Measurements from ENCODE around the gene PACC1.

Gene PACC1

DNA sequence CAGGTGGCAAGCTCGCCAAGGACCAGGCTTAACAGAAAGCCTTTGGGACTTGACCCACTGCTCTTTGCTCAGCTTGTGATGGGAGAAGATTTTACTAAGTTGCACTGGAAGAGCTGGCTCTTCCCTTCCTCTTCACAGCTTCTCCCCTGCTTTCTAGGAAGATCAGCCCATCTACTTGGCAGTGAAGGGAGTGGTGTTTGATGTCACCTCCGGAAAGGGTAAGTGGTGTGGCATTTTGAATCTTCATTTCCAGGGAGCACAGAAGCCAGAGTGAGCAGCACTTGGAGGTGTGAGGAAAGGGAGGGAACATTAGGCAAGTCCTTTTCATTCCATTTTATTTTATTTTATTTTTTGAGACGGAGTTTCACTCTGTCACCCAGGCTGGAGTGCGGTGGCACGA lies 27.7 kb upstream of the PACC1 start:
- no peak overlapping the region for H3K27ac ChIP-seq
- H3K4me3 ChIP-seq: no peak overlapping the region

DNA sequence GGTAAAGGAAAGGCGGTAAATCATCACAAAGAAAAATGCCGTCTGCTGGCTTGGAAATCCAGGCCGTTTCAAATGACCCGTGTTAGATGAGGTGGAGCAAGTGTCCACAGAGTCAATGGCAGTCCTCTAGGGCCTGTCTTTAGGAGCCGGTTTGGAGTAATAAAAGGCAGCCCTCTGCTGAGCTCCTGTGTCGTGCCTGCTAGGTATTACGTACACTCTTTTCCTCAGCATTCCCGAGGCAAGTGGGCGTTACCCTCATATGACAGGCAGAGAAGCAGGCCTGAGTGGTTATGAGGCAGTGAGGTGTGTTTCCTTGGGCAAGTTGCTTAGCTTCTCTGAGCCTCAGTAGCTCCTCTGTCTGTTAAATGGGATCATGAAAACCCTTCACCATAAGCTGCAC lies 25.7 kb upstream of the PACC1 start:
- Histone ChIP-seq H3K4me3 (no peak overlapping the region), H3K27ac (no peak overlapping the region)

DNA sequence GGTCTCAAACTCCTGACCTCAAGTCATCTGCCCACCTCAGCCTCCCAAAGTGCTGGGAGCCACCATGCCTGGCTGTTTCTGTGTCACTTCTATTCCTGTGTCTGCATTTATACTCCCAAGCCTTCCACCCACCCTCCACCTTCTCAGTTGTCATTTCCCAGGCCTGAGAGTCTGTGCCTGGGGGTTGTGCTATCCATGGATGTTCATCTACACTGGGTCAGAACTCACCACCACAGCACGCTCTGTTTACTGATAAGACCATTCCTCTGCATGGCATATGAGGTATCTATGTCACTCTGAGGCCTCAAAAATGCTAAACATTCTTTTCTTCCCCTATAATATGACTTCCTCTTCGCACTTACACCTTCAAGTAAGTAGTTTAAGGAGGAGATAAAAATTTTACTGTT lies 24.1 kb upstream of the PACC1 start:
- H3K27ac ChIP-seq: no peak overlapping the region
- no peak overlapping the region for H3K4me3 ChIP-seq

DNA sequence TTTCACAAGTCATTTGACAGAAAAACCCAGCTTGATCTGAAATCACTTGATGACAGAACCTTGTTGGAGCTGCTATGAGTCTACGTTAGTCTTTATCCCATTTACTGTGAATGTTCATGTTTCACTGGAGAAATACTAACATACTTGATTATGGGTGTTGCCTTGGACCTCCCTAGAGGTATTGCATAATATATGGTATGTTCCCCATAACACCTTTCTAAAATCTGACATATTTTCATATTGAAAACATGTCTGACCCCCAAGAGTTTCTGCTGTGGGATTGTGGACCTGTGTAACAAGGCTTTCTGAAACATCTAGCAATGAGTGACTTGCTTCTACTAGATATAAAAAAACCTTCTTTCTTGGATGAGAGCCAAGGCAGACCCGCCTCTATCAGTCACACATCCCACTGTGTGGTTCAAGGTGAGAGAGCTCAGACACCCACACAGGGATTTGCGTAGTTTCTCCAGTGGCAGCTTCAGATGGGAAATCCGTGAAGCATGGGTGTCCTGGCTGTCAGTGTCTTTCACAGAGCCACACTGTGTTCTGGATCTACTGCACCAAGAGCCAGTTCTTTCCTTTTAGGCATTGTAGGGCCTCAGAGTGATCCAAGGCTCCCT lies 22.6 kb upstream of the PACC1 start:
- no peak overlapping the region for H3K4me3 ChIP-seq
- H3K27ac ChIP-seq: no peak overlapping the region

DNA sequence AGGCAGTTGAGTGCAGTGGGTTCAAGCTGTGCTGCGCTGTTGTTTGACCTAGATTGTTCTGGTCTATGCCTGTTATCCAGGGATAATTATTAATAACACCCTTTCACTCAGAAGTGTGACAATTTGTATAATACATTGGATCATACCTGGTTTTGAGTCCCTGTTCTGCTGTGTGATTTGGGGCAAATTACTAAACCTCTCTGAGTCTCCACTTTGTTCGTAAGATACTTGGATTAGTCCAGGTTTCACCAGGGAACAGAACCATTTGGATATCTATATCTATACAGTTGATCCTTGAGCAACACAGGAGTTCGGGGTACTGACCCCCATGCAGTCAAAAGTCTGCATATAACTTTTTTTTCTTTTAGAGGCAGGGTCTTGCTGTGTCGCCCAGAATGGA lies 20.3 kb upstream of the PACC1 start:
- H3K4me3 ChIP-seq: no peak overlapping the region
- H3K27ac ChIP-seq: no peak overlapping the region

DNA sequence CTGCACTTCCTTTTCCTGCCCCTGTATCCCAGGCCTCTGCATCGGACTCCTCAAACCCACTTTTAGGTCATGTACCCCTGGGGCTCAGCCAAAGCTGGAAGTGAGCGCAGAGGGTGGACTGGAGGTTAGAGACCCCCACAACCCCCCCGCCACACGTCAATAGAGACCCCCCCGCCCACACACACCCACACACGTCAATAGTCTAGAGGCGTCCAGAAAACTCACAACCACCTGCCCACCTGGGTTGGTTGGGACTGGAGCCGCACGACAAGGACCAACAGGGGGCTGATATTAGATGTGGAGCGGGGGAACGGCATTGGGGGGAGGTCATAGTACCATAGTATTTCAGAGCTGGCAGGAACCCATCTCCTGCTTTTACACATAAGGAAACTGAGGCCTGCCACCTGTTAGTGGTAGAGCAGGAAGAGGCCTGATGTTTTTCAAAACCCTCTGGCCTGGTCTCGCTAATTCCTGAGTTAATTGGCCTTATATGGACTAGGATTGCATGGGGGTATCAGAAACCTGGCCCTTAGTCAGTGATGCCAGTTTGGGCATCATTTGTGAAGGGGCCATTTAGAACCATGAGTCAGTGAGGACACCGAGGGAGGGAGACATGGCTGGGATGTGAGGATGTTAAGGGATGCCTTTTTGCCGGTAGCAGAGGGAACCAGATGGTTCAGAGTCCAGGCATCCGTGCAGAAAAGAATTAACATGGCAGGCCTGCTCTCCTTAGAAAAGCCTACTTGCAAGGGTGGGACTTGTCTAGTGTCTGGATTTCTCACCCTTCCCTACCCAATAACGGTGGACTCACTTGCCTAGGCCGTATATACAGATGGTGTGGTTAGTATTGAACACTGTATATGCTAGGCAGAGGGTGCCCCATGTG lies 19.1 kb upstream of the PACC1 start:
- H3K27ac ChIP-seq: peak overlapping the region in 14 of 21 experiments; percentile 58 to 95 (median 86)
- H3K4me3 ChIP-seq: peak overlapping the region; percentile 63 to 90 (median 79)

DNA sequence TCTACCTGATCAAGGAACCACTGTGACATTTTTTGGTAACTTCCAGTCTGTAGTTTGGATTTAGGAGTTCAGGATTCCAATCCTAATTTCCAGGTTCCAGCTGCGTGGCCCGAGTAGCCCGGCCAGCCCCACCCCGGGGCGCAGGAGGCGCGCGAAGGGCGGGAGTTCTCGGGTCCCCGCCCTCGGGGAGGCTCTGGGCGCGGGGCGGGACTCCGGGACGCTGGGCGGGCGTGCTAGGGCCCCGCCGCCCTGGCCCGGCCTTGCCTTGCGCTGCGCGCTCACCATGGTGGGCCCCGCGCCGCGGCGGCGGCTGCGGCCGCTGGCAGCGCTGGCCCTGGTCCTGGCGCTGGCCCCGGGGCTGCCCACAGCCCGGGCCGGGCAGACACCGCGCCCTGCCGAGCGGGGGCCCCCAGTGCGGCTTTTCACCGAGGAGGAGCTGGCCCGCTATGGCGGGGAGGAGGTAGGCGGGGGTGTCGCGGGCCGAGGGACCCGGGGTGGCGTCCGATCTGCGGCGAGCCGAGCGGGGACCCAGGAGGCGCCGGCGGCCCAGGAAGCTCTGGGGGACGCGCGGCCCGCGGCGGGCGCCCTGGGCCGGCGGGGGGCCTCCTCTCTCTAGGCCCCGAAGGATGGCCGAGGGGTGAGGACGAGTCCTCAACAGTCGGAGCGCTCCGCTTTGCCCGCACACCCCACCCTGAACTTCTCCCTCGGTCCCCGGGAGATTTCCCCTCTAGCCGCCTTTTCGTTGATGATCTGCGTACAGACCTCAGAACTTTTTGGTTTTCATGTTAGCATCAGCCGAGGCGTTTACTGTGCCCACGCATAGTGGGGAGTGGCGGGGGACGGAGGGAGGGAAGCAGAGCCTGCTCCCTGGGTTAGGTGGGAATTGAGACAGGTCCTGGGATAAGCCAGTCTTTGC lies 18.2 kb upstream of the PACC1 start, which contains the start of gene NENF:
Gene NENF, plus strand, starts transcription at position 260 of the 916 bp plus-strand sequence. Its CDS starts 24 bp downstream, at position 284.
- peak within 1 kb of the TSS; percentile 63 to 90 (median 79) for H3K4me3 ChIP-seq
- peak within 1 kb of the TSS in 19 of 21 experiments; percentile 52 to 95 (median 84) for H3K27ac ChIP-seq

DNA sequence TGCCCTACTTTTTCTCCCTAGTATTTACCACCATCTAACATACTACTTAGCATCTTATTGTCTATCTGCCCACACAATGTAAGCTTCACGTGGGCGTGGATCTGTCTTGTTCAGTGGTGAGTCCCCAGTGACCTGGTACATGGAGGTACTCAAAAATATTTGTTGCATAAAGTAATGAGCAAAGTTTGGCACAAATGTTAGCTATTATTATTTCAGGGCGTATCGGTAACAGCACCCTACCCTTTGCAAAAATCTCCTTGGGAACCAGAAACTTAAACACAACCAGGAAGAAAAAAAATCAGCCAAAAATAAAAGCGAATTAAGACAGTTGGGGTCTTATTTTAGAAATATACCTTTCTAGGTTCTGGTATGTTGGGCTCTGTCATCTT lies 17.6 kb upstream of the PACC1 start:
- peak overlapping the region; percentile 63 to 90 (median 79) for H3K4me3 ChIP-seq
- H3K27ac ChIP-seq: peak overlapping the region in 13 of 21 experiments; percentile 12 to 94 (median 83)

DNA sequence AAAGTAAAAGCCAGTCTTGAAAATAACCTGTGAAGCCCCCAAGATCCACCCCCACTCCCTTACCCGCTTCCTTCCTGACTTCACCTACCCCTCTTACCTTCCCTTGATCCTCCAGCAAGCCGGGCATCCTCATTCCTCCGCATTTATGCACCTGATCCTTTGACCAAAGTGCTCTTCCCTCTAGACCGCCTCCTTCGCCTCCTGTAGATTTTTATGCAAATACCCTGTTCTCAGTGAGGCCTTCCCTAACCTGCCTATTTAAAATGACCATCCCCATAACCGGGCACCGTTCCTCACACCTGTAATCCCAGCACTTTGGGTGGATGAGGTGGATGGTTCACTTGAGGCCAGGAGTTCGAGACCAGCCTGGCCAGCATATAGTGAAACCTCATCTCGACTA lies 17.0 kb upstream of the PACC1 start:
- no peak overlapping the region for H3K27ac ChIP-seq

DNA sequence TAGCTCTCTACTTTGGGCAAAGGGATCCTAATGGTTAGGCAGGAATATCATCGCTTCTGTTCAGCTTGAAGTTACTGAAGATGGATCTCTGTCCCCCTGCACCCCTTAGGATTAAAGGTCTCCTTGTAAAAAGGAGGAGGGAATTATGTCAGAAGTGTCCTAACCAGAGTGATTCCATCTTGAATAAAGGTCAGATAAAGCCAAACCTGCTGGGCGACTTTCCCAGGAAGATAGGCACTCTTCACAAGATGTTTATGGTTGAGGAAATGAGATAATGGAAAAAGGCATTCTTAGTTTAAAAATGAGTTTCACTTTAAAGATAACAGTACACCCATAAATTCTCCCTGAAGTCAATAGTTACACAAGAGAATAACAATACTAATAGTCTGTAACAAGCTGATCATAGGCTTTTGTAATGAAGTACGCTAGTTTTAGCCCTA lies 16.3 kb upstream of the PACC1 start:
- Histone ChIP-seq H3K27ac (no peak overlapping the region), H3K4me3 (no peak overlapping the region)

More for the DNA sequence above, 17.0 kb upstream of the PACC1 start:
- H3K4me3 ChIP-seq: no peak overlapping the region

DNA sequence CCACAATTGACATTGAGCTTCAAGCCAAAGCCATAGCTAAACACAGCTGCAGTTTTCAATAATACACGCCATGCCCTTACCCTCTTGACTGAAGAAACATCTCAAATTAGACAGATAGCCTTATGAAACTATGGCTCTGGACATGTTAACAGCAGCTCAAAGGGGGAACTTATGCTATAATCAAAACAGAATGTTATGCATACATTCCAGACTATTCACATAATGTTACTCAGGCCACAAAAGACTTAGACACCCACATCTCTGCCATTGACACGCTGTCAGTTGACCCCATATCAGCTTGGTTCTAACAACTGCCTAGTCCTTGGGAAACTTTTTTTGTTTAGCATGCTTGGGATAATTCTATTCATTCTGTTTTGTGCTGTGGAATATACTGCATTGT lies 15.7 kb upstream of the PACC1 start:
- Histone ChIP-seq H3K27ac (no peak overlapping the region), H3K4me3 (no peak overlapping the region)

DNA sequence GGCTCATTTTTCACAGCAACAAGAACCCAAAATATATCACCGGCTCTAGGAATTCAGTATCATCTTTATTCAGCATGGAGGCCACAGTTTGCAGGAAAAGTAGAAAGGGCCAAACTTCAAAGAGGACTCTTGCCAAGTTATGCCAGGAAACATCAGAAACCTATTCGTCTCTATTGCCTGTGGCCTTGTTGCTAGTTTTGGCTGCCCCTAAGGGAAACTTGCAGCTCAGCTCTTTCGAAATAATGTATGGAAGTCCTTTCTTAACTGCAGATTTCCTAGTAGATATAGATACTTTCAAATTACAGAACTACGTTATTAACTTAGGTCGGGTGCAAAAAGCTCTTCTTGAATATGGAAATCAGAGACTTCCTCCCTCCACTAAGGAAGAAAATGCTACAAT lies 13.8 kb upstream of the PACC1 start:
- no peak overlapping the region for H3K4me3 ChIP-seq
- no peak overlapping the region for H3K27ac ChIP-seq

DNA sequence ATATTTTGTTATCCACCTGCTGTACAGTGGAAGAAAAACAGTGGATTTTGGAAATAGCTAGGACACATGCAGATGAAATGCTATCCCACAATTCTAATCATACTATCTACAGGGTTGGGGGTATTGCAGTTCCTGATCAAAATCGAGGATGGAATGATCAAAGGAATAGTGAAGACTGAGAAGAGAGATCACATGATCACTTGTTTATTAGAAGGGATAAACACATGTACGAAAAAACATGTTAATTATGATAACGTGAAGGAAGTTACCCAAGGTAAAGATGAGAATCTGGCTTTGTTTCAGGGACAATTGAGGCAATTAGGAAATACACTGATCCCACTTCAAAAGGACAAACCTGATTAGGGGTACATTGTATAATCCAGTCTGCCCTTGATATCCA lies 9.2 kb upstream of the PACC1 start:
- H3K27ac ChIP-seq: no peak overlapping the region
- H3K4me3 ChIP-seq: no peak overlapping the region

DNA sequence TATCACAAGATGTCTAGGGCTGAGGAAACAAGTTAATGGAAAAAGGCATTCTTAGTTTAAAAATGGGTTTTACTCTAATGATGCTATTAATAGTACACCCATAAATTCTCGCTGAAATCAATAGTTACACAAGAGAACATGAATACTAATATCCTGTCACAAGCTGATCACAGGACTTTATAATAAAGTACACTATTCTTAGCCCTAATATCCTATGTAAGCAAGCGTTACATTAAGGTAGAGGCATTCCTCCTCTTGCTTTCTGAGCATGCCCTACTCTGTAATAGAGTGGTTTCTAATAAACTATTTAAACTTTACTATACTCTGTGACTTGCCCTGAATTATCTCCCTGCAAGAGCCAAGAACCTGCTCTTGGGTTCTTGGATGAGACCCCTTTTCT lies 6.5 kb upstream of the PACC1 start:
- H3K4me3 ChIP-seq: no peak overlapping the region
- H3K27ac ChIP-seq: no peak overlapping the region

DNA sequence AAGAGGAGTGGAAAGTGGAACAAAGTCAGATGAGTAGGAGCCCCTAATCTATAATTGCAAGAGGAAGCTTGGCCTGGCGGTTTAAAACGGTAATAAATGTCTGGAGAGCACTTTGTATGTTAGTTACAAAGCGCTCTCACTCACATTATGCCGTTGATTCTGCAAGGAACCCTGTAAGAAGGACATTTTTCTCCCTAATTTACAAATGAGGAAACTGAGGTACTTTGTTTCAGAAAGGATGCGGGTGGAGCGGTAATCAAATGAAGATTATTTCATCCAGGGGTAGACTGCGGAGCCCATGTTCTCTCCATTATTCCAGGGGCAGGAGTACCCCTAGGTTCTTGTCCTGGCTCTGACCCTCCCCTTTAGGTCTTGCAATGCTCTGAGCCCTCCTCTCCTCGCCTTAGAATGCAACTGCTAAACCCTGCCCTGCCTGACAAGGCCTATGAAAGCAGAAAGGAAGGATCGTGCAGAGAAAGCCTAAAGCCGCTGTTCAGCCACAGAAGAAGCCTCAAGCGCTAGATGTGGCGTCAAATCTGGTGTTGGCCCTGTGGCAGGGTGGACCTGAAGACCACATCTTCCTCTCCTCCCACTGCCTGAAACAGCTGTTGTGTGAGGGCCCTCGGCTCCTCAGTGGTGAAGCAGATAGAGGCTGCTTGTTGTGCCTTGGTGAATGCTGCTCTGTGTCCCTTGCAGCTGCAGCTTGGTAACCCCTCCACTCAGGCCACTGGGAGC lies 588 bp upstream of the PACC1 start:
- Histone ChIP-seq H3K4me3 (peak overlapping the region in 5 of 7 experiments; percentile 77 to 97 (median 87)), H3K27ac (peak overlapping the region in 17 of 21 experiments; percentile 34 to 85 (median 74))

DNA sequence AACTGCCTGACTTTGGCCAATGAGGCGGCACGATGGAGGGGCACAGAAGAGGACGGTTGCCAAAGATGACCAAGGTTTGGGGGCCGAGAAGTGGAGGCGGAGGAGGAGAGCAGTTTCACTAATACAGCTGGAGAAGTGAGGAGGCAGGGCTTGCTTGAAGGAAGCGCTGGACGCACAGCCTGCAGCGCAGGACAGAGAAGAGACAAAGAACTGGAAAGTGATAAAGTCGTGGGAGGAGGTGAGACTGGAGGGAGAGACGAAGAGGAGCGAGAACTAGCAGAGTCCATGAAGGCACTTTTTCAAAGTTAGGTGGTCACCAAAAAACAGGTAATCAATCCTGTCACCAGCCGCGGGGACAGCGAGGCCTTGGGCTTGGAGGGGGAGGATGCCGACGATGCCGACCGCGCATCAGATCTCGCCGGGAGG lies 771 bp downstream of the PACC1 start:
- H3K4me3 ChIP-seq: peak overlapping the region; percentile 65 to 97 (median 78)
- H3K27ac ChIP-seq: peak overlapping the region in 16 of 21 experiments; percentile 1 to 85 (median 74)

DNA sequence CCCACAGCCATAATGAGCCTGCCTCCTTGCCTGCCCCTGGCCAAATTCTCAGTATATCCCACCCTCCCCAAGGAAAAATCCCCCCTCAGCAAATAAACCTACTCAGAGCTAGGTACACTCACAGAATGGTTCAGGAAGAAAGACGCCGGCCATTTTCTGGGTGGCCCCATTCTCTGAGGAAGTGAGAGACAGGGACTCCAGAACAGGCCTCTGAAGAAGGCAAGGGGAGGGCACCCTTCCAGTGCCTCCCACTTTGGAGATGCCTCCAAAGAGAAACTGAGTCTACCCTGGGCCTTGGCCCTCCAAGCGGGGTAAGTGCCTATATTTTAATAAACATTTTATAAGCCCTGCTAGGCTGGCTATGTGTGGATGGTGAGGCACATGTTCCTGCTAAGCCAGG lies 2.3 kb downstream of the PACC1 start:
- Histone ChIP-seq H3K4me3 (no peak overlapping the region), H3K27ac (no peak overlapping the region)

DNA sequence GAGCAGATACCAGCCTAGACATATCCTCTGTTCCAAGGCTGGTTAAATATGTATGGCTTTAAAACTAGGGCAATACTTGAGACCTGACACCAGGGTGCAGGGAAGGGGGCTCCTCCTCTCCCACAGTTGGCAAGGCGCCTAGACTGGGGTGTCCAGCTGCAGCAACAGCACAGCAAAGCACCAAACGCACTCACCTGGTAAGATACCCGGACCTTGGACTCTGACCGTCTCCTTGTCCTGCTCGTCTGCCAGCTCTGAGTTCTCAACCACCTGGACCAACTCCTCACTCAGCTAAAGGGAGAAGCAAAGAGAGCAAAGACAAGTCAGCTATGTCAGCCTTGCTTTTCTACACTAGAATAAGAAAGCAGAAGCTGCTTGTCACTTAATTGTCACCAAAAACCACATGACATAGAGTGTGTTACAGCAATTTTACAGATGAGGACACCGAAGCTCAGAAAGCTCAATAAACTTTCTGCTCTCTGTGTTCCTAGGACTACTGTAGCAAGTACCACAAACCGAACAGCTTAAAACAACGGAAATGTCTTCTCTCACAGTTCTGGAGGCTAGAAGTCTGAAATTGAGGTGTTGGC lies 4.4 kb downstream of the PACC1 start:
- H3K4me3 ChIP-seq: no peak overlapping the region
- H3K27ac ChIP-seq: no peak overlapping the region
